ENCODE measurements around the gene AP1G2. TPM values are rescaled to one million over a fixed set of nuclear protein-coding genes. Genes with fewer than 3 reads are reported as not detected.

AP1G2 gene
- total RNA-seq, 2 experiments from 2014 or later, result 193 to 198 TPM

DNA sequence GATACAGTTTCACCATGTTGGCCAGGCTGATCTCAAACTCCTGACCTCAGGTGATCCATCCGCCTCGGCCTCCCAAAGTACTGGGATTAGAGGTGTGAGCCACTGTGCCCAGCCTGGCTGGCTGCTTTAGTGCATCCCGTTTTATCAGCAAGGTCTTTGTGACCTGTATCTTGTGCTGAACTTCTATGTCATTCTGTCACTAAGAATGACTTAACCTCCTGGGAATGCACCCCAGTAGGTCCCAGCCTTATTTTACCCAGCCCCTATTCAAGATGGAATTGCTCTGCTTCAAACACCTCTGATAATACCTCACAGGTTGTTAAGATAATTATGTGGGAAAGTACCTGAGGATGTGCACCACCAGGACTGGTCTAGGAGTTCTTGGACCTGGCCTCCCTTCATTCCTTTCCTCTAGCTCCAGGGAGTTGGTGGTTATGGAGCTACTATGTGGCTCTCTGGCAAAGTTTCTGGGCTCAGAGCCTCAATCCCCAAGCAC is 37.1 kb upstream of the AP1G2 start:
- no peak overlapping the region for H3K27ac Mint-ChIP-seq
- ChIA-PET CTCF (interaction anchor here (0.5 kb wide), 1 partner anchor 426 kb away, joined by 3 read pairs; no protein-coding TSS in a partner anchor), POLR2A (no interaction called here)
- no peaks in the 10 kb centered on the region for H3K36me3 Mint-ChIP-seq (ENCODE audit: low read depth)
- ATAC-seq (ENCODE audit: poor library complexity), result no peak
- no peak for DNase-seq
- peaks cover 9% of the 10 kb centered on the region for H3K9me3 Mint-ChIP-seq
- Histone ChIP-seq H3K27ac (ENCODE audit: low read depth in 1 of 2, low read length in 2 of 2) (no peak overlapping the region), H3K4me1 (ENCODE audit: insufficient read depth, low read length) (peaks cover 7% of the 10 kb centered on the region), H3K27me3 (ENCODE audit: control insufficient read depth in 1 of 2, insufficient read depth in 2 of 2, low read length in 2 of 2) (no peaks in the 10 kb centered on the region), H3K4me3 (ENCODE audit: low read length) (no peak overlapping the region), H3K9me3 (ENCODE audit: control insufficient read depth in 1 of 2, insufficient read depth in 1 of 2, low read length in 2 of 2) (no peaks in the 10 kb centered on the region), H3K36me3 (ENCODE audit: insufficient read depth, low read length) (no peaks in the 10 kb centered on the region)
- no peaks in the 10 kb centered on the region for H3K27me3 Mint-ChIP-seq
- TF ChIP-seq, protein P1, sequence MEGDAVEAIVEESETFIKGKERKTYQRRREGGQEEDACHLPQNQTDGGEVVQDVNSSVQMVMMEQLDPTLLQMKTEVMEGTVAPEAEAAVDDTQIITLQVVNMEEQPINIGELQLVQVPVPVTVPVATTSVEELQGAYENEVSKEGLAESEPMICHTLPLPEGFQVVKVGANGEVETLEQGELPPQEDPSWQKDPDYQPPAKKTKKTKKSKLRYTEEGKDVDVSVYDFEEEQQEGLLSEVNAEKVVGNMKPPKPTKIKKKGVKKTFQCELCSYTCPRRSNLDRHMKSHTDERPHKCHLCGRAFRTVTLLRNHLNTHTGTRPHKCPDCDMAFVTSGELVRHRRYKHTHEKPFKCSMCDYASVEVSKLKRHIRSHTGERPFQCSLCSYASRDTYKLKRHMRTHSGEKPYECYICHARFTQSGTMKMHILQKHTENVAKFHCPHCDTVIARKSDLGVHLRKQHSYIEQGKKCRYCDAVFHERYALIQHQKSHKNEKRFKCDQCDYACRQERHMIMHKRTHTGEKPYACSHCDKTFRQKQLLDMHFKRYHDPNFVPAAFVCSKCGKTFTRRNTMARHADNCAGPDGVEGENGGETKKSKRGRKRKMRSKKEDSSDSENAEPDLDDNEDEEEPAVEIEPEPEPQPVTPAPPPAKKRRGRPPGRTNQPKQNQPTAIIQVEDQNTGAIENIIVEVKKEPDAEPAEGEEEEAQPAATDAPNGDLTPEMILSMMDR (IDR thresholded peaks at IDR 0.05), result no peak
- intact Hi-C loops (cut with DNase I, micrococcal nuclease), result no loop called here
- H3K4me3 Mint-ChIP-seq, result no peak overlapping the region
- peaks cover 21% of the 10 kb centered on the region for H3K4me1 Mint-ChIP-seq (ENCODE audit: low read depth)

DNA sequence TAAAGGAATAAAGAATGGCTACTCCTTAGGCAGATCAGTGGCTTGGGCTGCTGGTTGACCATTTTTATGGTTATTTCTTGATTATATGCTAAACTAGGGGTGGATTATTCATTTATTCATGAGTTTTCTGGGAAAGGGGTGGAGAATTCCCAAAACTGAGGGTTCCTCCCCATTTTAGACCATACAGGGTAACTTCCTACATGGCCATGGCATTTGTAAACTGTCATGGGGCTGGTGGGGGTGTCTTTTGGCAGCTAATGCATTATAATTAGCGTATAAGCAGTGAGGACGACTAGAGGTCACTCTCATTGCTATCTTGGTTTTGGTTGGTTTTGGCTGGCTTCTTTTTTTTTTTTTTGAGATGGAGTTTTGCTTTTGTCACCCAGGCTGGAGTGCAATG is 36.6 kb upstream of the AP1G2 start:
- H3K4me1 Mint-ChIP-seq (ENCODE audit: low read depth), result peaks cover 15% of the 10 kb centered on the region
- TF ChIP-seq, protein P1 (IDR thresholded peaks at IDR 0.05), result no peak
- ATAC-seq (ENCODE audit: poor library complexity) (no peak), DNase-seq (no peak)
- no peak overlapping the region for H3K27ac ChIP-seq (ENCODE audit: low read depth in 1 of 2, low read length in 2 of 2)
- H3K4me3 Mint-ChIP-seq, result no peak overlapping the region
- CTCF ChIA-PET, result interaction anchor here (0.5 kb wide), 1 partner anchor 426 kb away, joined by 3 read pairs; no protein-coding TSS in a partner anchor
- H3K36me3 ChIP-seq (ENCODE audit: insufficient read depth, low read length), result no peaks in the 10 kb centered on the region
- no peaks in the 10 kb centered on the region for H3K9me3 ChIP-seq (ENCODE audit: control insufficient read depth in 1 of 2, insufficient read depth in 1 of 2, low read length in 2 of 2)
- no peaks in the 10 kb centered on the region for H3K36me3 Mint-ChIP-seq (ENCODE audit: low read depth)
- H3K27me3 ChIP-seq (ENCODE audit: control insufficient read depth in 1 of 2, insufficient read depth in 2 of 2, low read length in 2 of 2), result no peaks in the 10 kb centered on the region
- POLR2A ChIA-PET, result no interaction called here
- no peaks in the 10 kb centered on the region for H3K27me3 Mint-ChIP-seq
- peaks cover 1% of the 10 kb centered on the region for H3K4me1 ChIP-seq (ENCODE audit: insufficient read depth, low read length)
- no peak overlapping the region for H3K27ac Mint-ChIP-seq
- intact Hi-C loops (cut with DNase I, micrococcal nuclease), result no loop called here
- H3K9me3 Mint-ChIP-seq, result peaks cover 11% of the 10 kb centered on the region
- H3K4me3 ChIP-seq (ENCODE audit: low read length), result no peak overlapping the region

DNA sequence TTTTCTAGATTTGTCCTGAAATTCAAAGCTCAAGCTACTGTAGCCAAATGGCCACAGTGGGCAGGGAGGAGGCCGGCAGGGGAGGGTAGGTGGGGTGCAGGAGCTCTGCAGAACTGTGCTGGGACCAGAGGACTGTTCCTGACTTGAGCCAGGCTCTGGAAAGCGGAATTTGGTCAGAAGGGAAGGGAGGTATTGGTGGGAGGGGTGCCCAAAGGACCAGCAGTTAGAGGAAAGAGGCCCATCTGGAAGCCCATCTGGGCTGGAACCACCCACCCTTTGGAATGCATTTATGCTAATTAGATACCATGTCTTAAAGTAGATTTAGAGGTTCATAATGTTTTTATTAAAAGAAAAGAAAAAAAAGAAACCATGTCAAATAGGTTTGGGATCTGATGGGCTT is 35.5 kb upstream of the AP1G2 start:
- no peaks in the 10 kb centered on the region for H3K27me3 Mint-ChIP-seq
- peaks cover 5% of the 10 kb centered on the region for H3K4me1 Mint-ChIP-seq (ENCODE audit: low read depth)
- intact Hi-C loops (cut with DNase I, micrococcal nuclease), result no loop called here
- Histone ChIP-seq H3K27ac (ENCODE audit: low read depth in 1 of 2, low read length in 2 of 2) (no peak overlapping the region), H3K4me1 (ENCODE audit: insufficient read depth, low read length) (no peaks in the 10 kb centered on the region), H3K27me3 (ENCODE audit: control insufficient read depth in 1 of 2, insufficient read depth in 2 of 2, low read length in 2 of 2) (no peaks in the 10 kb centered on the region), H3K9me3 (ENCODE audit: control insufficient read depth in 1 of 2, insufficient read depth in 1 of 2, low read length in 2 of 2) (peaks cover 0 to 3% of the 10 kb centered on the region in 2 experiments), H3K4me3 (ENCODE audit: low read length) (no peak overlapping the region), H3K36me3 (ENCODE audit: insufficient read depth, low read length) (no peaks in the 10 kb centered on the region)
- TF ChIP-seq, protein P1 (IDR thresholded peaks at IDR 0.05), result no peak
- ChIA-PET POLR2A (no interaction called here), CTCF (no interaction called here)
- no peak overlapping the region for H3K4me3 Mint-ChIP-seq
- no peaks in the 10 kb centered on the region for H3K36me3 Mint-ChIP-seq (ENCODE audit: low read depth)
- H3K27ac Mint-ChIP-seq, result no peak overlapping the region
- DNase-seq (no peak), ATAC-seq (ENCODE audit: poor library complexity) (no peak)
- H3K9me3 Mint-ChIP-seq, result peaks cover 6% of the 10 kb centered on the region

All from CD4-positive, alpha-beta T cell (primary cell).